Common myeloid progenitor, CD34-positive (primary cell): Measurements from ENCODE around the gene MACROH2A1.
A peak's percentile ranks its signal among the peaks of the same experiment; 100 is the strongest.

Source experiments
- CTCF ChIA-PET: fragments of 350-600 bp; sonication (Branson Sonifier 250); formaldehyde crosslinking; loops from one replicate; lab custom pipeline; 2021; ENCODE audit warnings: antibody characterized with exemption; lab: Charles Lee
- POLR2A ChIA-PET: fragments of 350-600 bp; sonication (Branson Sonifier 250); formaldehyde crosslinking; loops from one replicate; lab custom pipeline; 2021; ENCODE audit warnings: antibody characterized with exemption; lab: Charles Lee
- DNase-seq, 3 donors: peaks; one replicate each; pipeline versions ENCODE4 v3.0.0 to v3.0.0-alpha.2; 2013
- H3K27ac ChIP-seq, 2 experiments: 1 replicate in 1 of 2; 2 replicates in 1 of 2; pipeline ENCODE4 v1.7.0; 2013; ENCODE audit warnings: inconsistent platforms in 2 of 2, low read length in 2 of 2, mild to moderate bottlenecking in 2 of 2, low read depth in 1 of 2, moderate library complexity in 1 of 2; ENCODE audit not compliant: severe bottlenecking in 2 of 2, insufficient read depth in 1 of 2, poor library complexity in 1 of 2
- H3K27me3 ChIP-seq, 5 experiments: replicated peaks in 2 of 5; 1 replicate in 3 of 5; 2 replicates in 2 of 5; pipeline versions ENCODE4 v1.6.1 to v1.7.0; 2013; ENCODE audit warnings: low read length in 4 of 5, mild to moderate bottlenecking in 2 of 5, moderate library complexity in 2 of 5, inconsistent platforms in 1 of 5; ENCODE audit not compliant: insufficient read depth in 5 of 5, control insufficient read depth in 4 of 5
- H3K36me3 ChIP-seq, 4 experiments: 1 replicate in 2 of 4; 2 replicates in 2 of 4; pipeline versions ENCODE4 v1.6.1 to v1.7.0; 2013; ENCODE audit warnings: low read length in 3 of 4, control low read depth in 1 of 4, mild to moderate bottlenecking in 1 of 4; ENCODE audit not compliant: control insufficient read depth in 4 of 4, insufficient read depth in 4 of 4
- H3K4me1 ChIP-seq, 4 experiments: 1 replicate in 3 of 4; 2 replicates in 1 of 4; pipeline versions ENCODE4 v1.6.1 to v1.7.1; 2013; ENCODE audit warnings: low read length in 3 of 4, mild to moderate bottlenecking in 3 of 4, control low read depth in 1 of 4, inconsistent platforms in 1 of 4, moderate library complexity in 1 of 4; ENCODE audit not compliant: control insufficient read depth in 4 of 4, insufficient read depth in 4 of 4; ENCODE audit errors: control extremely low read depth in 1 of 4
- H3K4me3 ChIP-seq, 7 experiments: 1 replicate in 4 of 7; 2 replicates in 3 of 7; pipeline versions ENCODE4 v1.5.1 to v1.7.0; 2013; ENCODE audit warnings: mild to moderate bottlenecking in 7 of 7, low read length in 6 of 7, moderate library complexity in 6 of 7, inconsistent platforms in 2 of 7, low read depth in 2 of 7, control low read depth in 1 of 7; ENCODE audit not compliant: insufficient read depth in 4 of 7, control insufficient read depth in 1 of 7; ENCODE audit errors: extremely low read depth in 1 of 7
- H3K9me3 ChIP-seq, 5 experiments: 1 replicate in 4 of 5; 2 replicates in 1 of 5; pipeline versions ENCODE4 v1.6.1 to v1.7.1; 2013; ENCODE audit warnings: low read length in 4 of 5, mild to moderate bottlenecking in 2 of 5, inconsistent platforms in 1 of 5, low read depth in 1 of 5, moderate library complexity in 1 of 5; ENCODE audit not compliant: control insufficient read depth in 4 of 5, insufficient read depth in 2 of 5; ENCODE audit errors: control extremely low read depth in 1 of 5
- WGBS: methylation state at CpG from one replicate; pipeline ENCODE4 v1.1.5; 2013; ENCODE audit not compliant: insufficient coverage; 5-methylcytosine and 5-hydroxymethylcytosine counted together

The MACROH2A1 gene

DNA sequence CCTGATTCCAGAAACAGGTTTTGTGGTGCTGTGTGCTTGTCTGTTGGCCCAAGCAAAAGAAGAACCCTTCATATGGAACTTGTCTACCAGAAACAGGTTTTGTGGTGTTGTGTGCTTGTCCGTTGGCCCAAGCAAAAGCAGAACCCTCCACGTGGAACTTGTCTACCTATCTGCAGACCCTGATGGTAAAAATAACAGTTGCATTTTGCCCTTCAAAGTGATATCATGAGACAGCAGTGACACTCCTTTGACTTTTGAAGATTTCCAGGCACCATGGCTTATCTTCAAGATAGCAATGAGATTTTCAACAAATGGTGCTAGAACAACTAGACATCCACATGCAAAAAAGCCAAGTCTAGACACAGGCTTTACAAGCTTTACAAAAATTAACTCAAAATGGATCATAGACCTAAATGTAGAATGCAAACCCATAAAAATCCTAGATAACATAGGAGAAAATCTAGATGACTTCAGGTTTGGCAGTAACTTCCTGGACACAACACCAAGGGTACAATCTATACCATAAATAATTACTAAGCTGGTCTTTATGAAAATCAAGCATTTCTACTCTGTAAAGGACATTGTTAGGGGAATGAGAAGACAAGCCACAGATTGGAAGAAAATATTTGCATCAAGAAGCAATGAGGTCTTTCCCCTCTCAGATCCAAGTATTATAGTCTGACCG is 16.8 kb downstream of the MACROH2A1 start:
- ChIA-PET POLR2A (no interaction called here), CTCF (interaction anchor here (1.1 to 6.3 kb wide), 4 partner anchors 10 to 46 kb away, joined by 3 to 52 read pairs (median 23); no protein-coding TSS in a partner anchor)
- 34% methylated on average over 3 of the region's 3 CpGs for WGBS
- no peaks in the 10 kb centered on the region for H3K9me3 ChIP-seq
- no peaks in the 10 kb centered on the region for H3K27me3 ChIP-seq
- H3K27ac ChIP-seq = no peak overlapping the region
- peak in 2 of 3 donors; percentile 55 to 75 for DNase-seq
- peaks cover 31 to 96% (median 57%) of the 10 kb centered on the region in 4 experiments for H3K36me3 ChIP-seq
- H3K4me1 ChIP-seq = peaks cover 31 to 98% (median 89%) of the 10 kb centered on the region in 4 experiments
- H3K4me3 ChIP-seq = no peak overlapping the region

DNA sequence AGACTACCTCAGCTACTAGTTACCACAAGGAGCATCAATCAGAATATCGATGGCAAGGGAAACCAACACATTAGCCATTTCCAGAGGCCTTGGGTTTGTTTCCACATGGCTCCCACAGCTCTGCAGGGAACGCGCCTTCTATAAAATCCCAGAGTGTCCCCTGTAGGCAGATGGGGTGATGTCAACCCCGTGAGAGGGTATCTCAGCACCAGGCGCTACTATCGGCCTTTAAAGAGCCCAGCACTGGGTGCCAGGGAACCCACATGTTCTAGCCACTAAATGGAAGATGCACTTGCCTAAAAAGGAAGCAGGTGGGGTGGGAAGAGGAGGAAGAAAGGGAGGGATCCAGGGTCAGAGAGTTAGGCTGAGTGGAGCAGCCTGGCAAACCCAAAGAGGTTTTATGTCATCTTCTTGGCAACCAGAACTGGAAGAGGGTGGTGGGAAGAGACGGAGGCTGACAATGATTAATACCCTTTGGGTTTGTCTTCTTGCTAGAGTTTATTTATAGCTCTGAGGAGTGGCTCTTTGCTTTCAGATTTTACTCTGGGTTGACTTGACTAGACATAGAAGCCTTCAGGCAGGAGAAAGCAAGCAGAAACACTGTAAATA is 19.9 kb downstream of the MACROH2A1 start:
- Histone ChIP-seq H3K36me3 (peaks cover 19 to 95% (median 46%) of the 10 kb centered on the region in 4 experiments), H3K27me3 (no peaks in the 10 kb centered on the region), H3K27ac (peak overlapping the region in 1 of 2 experiments; percentile 77), H3K4me3 (peak overlapping the region in 3 of 7 experiments; percentile 1 to 35 (median 27)), H3K9me3 (no peaks in the 10 kb centered on the region), H3K4me1 (peaks cover 41 to 98% (median 90%) of the 10 kb centered on the region in 4 experiments)
- POLR2A ChIA-PET = interaction anchor here (0.9 kb wide), 1 partner anchor 18 kb away, joined by 3 read pairs; no protein-coding TSS in a partner anchor
- 68% methylated on average over 6 of the region's 7 CpGs for WGBS
- DNase-seq = no peak
- CTCF ChIA-PET = interaction anchor here (1.1 to 12.3 kb wide), 9 partner anchors 9 to 78 kb away, joined by 3 to 108 read pairs (median 4); no protein-coding TSS in a partner anchor

DNA sequence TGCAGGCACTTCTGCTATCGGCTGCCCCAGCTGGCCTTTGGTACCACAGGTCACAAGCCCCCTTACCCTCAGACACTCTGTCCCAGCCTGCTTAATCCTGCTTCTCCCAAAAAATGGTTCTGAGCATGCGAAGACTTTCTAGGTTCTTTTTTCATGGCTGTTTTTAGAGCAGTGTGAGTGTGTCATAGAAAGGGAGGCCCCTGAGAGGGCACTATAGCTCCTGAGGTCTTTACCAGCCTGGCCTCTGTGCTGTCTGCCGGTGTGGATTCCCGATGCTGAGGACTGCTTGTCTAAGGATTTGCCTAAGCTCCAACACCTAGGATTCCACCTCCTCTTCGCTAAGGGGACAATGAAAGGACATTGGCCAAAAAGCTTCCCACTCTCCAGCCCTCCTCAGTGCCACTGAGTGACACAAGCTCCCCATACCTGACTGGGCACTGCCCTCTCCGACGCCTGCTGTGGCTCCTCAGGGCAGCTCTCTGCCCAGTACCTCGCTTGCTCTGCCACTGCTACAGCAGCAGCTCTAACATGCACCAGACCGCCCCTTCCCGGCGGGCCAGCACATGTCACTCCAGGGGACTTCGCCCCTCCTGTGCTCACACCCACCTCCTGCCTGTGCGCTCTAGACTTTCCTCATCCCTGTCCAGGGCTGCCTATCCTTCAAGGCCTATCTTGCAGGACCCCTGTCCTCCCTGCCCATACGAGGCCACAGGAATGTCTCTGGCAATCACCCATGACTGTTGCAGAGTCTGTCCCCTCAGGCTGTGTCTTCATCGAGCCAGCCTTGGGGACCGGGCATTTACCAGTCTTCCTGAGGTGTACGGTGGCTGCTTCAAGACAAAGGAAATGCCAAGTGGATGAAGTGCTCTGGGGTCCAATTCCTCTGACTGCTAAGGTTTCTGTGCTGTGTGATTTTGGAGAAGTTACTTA is 21.0 kb downstream of the MACROH2A1 start:
- 43% methylated on average over 14 of the region's 17 CpGs for WGBS
- H3K36me3 ChIP-seq = peaks cover 17 to 95% (median 43%) of the 10 kb centered on the region in 4 experiments
- ChIA-PET POLR2A (interaction anchor here (0.7 to 3.2 kb wide), 6 partner anchors 11 to 73 kb away, joined by 3 to 12 read pairs (median 6); partner anchors contain the start of gene MACROH2A1), CTCF (interaction anchor here (0.8 to 12.3 kb wide), 14 partner anchors 9 to 47 kb away, joined by 3 to 108 read pairs (median 4); no protein-coding TSS in a partner anchor)
- no peaks in the 10 kb centered on the region for H3K9me3 ChIP-seq
- peak overlapping the region in 5 of 7 experiments; percentile 27 to 64 (median 51) for H3K4me3 ChIP-seq
- peaks cover 49 to 98% (median 95%) of the 10 kb centered on the region in 4 experiments for H3K4me1 ChIP-seq
- no peaks in the 10 kb centered on the region for H3K27me3 ChIP-seq
- peak overlapping the region; percentile 8 to 77 for H3K27ac ChIP-seq
- no peak for DNase-seq

DNA sequence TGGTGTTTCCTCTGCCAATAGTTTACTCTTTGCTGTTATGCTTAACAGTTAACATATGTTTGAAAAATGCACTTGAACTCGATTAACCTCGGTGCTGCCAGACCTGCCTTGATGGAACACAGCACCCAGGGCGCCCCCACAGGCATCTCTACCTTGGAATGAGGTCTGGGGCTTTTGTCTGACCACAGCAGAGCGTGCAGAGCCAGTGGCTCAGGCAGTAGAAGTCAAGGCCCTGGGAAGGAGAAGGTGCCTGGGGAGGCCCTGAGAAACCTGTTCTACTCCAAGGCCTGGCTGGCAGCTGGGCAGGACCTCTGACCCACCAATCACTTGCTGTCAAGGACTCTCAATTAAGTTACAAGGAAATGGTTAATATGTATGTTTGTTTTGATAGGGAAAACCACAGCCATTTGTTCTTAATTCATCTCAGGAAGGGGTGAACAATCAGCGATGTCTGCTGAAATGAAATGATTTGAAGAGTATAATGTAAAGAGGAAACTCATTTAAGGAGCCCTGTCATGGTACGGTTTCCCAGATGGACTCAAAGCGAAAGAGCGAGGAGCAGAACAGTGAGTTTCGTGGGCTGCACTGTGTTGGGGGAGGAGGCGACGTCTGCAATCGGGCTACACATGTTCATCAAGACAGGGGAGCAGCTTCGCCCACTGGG is 21.9 kb downstream of the MACROH2A1 start:
- 1% methylated on average over 12 of the region's 13 CpGs for WGBS
- ChIA-PET POLR2A (interaction anchor here (0.7 to 3.2 kb wide), 5 partner anchors 17 to 72 kb away, joined by 3 to 12 read pairs (median 9); partner anchors contain the start of gene MACROH2A1), CTCF (interaction anchor here (0.8 to 12.3 kb wide), 14 partner anchors 10 to 61 kb away, joined by 3 to 108 read pairs (median 4); no protein-coding TSS in a partner anchor)
- peak; percentile 79 to 95 (median 93) for DNase-seq
- Histone ChIP-seq H3K4me1 (peaks cover 48 to 98% (median 95%) of the 10 kb centered on the region in 4 experiments), H3K36me3 (peaks cover 13 to 92% (median 35%) of the 10 kb centered on the region in 4 experiments), H3K27me3 (no peaks in the 10 kb centered on the region), H3K4me3 (peak overlapping the region in 5 of 7 experiments; percentile 13 to 64 (median 51)), H3K9me3 (no peaks in the 10 kb centered on the region), H3K27ac (peak overlapping the region; percentile 22 to 77)

DNA sequence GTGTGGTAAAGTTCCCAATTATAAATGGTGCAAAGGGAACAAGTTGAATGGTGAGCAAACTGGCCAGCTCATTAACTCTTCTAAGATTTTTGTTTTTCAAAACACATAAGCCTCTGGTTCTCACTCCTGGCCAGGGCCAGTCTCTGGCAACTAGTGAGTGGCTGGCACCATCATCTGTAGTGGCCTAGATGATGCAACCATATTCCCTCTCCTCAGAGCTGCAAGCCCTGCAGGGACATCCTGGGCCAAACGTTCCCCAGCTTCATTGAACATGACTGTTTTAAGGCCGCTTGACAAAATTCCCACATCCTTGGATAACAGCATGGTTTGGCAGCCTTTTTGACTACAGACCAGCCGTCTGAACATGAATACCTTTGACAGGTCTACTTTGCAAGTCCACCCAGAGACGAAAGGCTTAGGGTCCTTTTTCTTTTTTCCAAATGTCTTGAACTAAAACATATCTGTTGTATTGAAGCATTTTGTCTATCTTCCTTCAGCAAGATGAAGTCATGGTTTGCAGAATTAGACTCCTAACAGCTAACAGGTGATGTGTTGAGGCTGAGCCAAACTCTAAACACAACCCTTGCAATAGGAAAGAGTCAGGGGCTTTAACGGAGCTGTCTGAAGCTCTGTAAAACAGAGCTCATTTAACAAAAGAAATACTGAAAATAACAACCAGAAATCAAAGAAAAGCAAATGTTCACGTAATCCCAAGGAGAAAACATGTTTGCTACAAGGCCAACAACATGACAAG is 23.8 kb downstream of the MACROH2A1 start:
- 74% methylated on average over 6 of the region's 6 CpGs for WGBS
- peak overlapping the region; percentile 53 to 77 for H3K27ac ChIP-seq
- H3K36me3 ChIP-seq = peaks cover 11 to 92% (median 30%) of the 10 kb centered on the region in 4 experiments
- DNase-seq = no peak
- POLR2A ChIA-PET = interaction anchor here (1.7 to 3.2 kb wide), 2 partner anchors 20 to 51 kb away, joined by 5 to 9 read pairs; no protein-coding TSS in a partner anchor
- CTCF ChIA-PET = interaction anchor here (1.1 to 12.3 kb wide), 8 partner anchors 16 to 91 kb away, joined by 3 to 108 read pairs (median 4); no protein-coding TSS in a partner anchor
- no peaks in the 10 kb centered on the region for H3K9me3 ChIP-seq
- H3K4me1 ChIP-seq = peaks cover 53 to 100% (median 100%) of the 10 kb centered on the region in 4 experiments
- H3K27me3 ChIP-seq = no peaks in the 10 kb centered on the region
- H3K4me3 ChIP-seq = peak overlapping the region in 3 of 7 experiments; percentile 14 to 52 (median 16)
